Activated CD4-positive, alpha-beta T cell treated with anti-CD3 and anti-CD28 coated beads for 24 hours (primary cell): ENCODE results near the gene ASNS.
"Not testable (repeated sequence)": the region's sequence is repeated elsewhere in the genome, so short reads cannot be mapped to it uniquely, and the experiment has no call there.

Source experiments
- DNase-seq, 2 donors: peaks; one replicate each; pipeline ENCODE4 v3.0.0-alpha.2; 2020; ENCODE audit warnings: low read depth in 2 of 2

The ASNS gene, protein sequence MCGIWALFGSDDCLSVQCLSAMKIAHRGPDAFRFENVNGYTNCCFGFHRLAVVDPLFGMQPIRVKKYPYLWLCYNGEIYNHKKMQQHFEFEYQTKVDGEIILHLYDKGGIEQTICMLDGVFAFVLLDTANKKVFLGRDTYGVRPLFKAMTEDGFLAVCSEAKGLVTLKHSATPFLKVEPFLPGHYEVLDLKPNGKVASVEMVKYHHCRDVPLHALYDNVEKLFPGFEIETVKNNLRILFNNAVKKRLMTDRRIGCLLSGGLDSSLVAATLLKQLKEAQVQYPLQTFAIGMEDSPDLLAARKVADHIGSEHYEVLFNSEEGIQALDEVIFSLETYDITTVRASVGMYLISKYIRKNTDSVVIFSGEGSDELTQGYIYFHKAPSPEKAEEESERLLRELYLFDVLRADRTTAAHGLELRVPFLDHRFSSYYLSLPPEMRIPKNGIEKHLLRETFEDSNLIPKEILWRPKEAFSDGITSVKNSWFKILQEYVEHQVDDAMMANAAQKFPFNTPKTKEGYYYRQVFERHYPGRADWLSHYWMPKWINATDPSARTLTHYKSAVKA

DNA sequence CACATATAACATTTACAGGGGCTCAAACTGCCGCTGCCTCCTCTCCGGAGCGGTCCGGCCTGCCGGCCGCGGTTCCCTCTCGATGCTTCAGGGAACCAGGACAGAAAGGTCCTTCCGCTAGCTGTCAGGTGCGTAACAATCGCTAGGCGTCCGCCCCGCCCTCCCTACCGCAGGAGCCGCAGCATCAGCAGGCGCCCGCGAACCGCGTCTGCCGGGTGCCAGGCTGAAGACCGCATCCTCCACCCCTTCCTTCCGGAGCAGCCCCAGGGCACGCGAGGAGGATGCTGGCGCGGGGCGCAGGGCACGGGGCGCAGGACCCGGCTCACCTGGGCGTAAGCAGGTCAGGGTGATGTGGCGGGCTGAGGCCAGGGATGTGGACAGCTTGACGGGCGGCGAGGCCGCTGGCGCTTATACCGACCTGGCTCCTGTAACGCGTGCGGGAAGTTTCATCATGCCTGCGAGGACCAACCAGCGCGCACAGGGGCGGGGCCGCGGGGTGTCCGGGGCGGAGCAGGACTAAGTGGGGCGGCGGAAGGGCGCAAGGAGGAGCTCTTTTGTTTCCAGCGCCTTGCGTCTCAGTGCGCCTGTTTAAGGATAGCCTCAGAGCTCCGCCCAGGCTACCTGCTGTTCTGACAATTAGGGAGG is at the start of gene ASNS:
TSS of gene ASNS (minus strand) at position 384 of the 645 bp plus-strand sequence. CDS start 3,252 bp downstream, outside the sequence.
- peak; percentile 89 to 93 for DNase-seq

DNA sequence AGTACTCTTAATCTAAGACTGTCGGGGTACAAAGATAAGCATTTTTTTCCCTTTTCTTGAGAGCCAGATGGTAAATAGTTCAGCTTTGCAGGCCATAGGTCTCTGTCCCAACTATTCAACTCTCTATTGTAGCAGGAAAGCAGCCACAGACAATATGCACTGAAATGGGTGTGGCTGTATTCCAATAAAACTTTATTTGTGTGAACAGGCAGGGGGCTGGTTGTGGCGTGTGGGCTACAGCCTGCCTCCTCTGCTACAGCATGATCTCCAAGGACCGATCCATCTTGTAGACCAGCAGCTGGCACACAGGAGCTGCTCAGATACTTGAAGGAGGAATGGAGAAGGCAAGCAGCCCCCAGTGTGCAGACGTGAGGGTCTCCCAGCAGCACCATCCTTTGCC is 49.0 kb upstream of the ASNS start:
- DNase-seq = not testable (repeated sequence)

DNA sequence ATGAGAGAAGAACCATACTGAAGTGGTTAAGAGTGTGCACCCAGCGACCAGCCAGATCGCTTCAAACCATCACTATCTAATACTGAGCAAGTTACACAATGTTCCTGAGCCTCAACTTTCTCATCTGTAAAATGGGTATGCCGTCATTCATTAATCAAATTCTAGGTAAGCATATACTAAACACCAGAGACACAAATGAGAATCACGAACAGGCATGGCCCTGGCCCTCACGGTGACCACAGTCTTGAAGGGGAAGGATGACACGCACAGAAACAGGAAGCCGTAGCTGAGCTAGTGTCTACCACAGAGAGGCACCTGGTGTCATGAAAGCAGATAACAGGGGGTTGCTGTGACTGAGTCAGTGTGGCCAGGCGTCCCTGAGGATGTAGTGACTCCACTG is 43.1 kb upstream of the ASNS start:
- not testable (repeated sequence) for DNase-seq

DNA sequence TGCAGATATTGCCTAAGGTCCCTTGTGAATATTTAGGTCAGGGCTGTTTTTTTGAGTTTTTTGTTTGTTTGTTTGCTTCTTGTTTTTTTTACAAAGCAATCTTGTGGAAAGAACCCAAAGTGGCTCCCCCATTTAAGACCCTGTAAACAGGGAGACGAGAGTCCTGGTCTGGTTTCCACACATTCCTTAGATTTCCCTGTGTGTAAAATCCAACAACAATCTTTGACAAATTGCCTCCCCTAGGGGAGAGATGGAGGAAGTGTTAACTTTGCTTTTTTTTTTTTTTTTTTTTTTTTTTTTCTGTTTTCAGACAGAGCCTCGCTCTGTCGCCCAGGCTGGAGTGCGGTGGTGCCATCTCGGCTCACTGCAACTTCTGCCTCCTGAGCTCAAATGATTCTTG is 40.1 kb upstream of the ASNS start:
- not testable (repeated sequence) for DNase-seq

DNA sequence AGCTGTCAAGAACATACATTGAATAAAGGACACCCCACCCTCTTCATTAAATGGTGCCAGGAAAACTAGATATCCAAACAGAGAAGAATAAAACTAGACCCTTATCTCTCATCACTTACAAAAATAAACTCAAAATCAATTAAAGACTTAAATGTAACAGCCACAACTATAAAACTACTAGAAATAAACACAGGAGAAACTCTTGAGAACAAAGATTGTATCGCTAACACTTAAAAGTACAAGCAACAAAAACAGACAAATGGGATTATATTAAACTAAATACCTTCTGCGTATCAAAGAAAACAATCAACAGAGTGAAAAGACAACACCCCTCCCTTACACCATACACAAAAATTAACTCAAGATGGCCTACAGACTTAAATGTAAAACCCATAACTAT is 24.7 kb upstream of the ASNS start:
- DNase-seq = not testable (repeated sequence)

DNA sequence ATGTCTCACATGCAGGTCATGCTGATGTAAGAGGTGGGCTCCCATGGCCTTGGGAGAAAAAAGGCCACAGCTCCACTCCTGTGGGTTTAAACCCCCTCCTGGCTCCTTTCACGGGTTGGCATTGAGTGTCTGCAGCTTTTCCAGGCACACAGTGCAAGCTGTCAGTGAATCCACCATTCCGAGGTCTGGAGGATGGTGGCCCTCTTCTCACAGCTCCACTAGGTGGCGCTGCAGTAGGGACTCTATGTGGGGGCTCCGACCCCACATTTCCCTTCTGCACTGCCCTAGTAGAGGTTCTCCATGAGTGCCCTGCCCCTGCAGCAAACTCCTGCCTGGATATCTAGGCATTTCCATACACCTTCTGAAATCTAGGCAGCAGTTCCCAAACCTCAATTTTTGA is 19.5 kb upstream of the ASNS start:
- DNase-seq = not testable (repeated sequence)

DNA sequence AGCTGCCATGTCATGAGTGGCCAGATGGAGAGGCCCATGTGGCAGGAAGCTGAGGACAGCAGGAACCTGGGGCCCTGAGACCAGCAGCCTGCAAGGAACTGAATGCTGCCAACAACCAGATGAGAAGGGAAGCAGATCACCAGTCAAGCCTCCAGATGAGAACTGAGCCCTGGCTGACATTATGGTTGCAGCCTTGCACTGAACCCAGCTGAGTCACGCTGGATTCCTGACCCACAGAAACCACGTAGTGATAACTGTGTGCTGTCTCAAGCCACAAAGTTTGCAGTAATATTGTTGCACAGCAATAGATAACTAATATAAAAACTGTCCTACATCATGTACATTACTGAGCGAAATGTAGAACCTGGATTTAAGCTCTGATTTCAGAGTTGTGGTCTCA is 7.3 kb upstream of the ASNS start:
- not testable (repeated sequence) for DNase-seq

DNA sequence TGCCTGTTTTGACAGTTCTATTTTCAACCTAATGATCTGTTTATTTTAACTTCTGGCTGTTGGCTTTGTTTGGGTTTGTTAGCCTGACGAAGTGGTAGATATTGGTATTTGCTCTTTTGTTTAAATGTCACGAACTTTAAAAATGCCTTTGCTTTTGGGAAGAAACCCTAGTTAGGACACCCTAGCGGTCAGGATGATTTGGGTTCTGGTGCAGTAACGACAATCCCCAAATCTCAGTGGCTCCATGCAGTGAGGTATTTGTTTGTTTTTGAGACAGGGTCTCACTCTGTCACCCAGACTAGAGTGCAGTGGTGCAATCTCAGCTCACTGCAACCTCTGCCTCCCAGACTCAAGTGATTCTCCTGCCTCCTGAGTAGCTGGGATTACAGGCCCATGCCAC is 2.7 kb upstream of the ASNS start:
- DNase-seq = not testable (repeated sequence)

DNA sequence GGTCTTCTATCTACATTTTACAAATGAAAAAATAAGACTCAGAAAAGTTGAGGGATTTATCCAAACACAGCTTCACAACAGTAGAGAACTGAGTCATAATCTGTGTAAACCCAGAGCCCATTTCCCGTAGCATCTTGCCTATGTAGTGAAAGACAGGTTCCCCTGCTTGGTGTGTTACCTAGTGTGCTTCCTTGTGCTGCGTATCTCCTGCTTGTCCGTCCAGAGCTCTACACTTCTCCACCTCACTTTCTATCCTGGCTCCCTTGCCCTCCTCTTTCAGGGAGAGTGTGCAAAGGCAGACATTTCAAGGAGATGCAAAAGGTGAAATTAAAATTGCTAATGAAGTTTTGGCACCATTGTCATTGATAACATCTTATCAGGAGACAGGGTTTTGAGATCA is 1.4 kb upstream of the ASNS start:
- DNase-seq = no peak

DNA sequence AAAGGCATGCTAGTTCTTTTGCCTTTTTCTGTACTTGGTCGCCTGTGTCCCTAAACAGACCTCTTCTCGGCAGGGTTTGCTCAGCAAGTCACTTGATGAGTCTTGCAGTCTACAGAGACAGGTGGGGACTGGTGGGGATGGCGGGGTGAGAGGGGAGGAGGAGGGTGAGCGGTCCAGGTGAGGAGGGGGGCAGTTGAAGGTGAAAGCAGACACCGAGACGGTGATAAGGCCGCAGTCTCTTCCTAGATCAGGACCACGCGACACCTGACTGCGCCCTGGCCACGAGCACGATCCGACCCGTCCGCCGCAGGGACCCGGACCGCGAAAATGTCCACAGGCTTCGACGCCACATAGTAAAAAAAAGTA is 566 bp downstream of the ASNS start:
- DNase-seq = peak; percentile 8 to 23

DNA sequence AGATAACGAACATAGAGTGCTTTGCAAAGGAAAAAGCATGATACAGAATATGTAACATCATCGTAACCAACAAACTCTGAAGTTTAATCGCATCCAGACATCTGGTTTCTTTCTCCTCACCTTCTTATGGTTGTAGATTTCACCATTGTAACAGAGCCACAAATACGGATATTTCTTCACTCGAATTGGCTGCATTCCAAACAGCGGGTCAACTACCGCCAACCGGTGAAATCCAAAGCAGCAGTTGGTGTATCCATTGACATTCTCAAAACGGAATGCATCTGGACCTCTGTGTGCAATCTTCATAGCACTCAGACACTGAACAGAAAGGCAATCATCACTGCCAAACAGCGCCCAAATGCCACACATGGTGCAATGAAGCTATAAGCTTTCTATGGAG is 3.4 kb downstream of the ASNS start:
- DNase-seq = no peak

DNA sequence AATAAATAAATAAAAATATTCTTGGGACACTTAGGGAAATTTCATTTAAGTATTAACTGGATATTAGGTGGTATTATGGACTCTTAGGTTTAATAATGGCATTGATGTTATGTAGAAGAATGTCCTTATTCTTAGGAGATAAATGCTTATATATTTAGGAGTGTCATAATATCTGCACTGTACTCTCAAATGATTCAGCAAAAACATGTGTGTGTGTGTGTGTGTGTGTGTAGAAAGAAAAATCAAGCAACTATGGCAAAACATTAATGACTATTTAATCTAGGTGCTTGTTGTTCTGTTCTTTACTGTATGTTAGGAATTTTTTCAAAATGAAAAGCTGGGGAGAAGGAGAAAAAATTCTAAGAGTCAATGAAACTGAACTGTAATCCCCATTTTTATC is 3.9 kb downstream of the ASNS start:
- DNase-seq = no peak

DNA sequence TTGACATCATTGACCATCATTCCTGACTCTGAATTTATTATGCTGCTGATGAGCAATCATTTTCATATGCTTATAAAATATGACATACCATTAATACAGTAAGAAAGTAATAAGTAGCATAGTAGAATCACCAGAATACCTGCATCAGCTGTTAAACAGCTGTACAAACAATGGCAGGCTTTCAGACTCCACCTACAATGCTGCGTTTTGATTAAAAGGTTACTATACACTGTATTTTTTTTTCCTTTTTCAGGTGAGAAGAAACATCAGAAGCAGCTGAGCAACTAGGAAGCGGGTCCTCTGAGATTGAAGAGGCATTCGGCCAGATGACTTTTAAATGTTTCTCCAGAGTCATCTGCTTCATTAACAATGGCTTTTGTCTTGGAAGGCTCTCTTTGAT is 7.1 kb downstream of the ASNS start:
- no peak for DNase-seq

DNA sequence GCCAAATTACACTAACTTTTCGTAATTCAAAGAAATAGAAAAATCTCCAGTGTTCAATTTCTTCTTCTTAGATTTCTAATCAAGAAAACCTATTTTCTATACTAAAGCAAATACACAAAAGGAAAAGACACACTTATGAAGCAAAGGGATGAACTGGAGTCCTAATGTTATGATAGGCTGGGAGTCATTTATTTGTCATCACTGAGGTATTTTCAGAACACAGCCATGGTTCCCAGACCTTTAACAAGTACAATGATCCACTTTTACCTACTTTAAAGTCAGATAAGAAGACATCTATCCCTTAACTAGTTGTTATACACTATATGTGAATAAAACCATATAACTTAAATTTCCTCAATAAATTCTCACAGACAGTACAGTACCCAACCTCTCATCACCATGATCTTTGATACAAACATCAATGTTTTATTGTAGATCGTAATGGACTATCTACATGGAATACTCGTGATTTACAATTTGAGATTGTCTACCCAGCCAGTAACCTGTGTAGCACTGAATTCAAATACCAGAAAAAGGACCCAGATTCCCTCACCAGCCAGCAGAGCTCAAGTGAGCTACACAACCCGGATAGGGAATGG is 12.5 kb downstream of the ASNS start:
- no peak for DNase-seq

DNA sequence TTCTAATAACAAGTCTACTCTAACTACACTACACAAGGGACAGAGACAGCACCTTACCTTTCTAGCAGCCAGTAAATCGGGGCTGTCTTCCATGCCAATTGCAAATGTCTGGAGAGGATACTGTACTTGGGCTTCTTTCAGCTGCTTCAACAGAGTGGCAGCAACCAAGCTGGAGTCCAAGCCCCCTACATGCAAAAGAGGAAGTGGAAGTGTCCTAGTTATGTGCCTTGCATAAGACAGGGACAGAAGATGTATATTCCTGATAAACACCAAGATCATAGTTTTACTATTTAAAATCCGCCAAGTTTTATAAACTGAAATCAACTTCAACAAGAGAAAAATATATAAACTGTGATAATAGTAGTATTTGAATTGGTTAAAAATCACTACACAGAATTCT is 14.0 kb downstream of the ASNS start:
- no peak for DNase-seq

DNA sequence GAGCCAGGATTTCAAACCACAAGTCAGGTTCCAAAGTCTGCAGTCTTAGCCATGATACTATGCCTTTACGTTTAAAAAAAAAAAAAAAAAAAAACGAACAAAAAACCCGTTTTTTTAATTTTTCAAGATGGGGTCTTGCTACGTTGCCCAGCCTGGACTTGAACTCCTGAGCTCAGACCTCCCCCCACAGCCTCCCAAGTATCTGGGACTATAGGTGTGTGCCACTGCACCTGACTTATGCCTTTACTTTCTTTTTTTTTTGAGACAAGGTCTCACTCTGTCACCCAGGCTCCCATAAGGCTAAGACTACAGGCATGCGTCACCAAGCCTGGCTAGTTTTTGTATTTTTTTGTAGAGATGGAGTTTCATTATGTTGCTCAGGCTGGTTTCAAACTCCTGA is 14.7 kb downstream of the ASNS start:
- DNase-seq = no peak

DNA sequence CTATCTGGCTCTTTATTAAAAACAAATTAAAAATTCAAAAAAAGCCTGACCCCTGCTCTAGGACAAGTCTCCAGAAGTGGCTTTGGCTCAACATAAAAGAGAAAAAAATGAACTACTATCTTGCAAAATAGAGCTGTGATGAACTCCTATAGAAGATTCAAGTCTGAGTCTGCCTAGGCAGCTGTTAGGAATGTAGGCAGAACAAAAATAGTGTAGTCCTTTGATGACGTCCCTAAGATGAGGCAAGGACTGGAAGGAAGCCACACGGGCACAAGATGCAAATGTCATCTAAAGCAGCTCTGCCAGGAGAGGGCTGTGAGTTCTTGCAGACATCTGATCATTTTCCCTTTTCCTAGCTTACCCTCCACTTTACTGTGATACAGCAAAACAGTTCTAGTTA is 20.5 kb downstream of the ASNS start:
- DNase-seq = no peak

DNA sequence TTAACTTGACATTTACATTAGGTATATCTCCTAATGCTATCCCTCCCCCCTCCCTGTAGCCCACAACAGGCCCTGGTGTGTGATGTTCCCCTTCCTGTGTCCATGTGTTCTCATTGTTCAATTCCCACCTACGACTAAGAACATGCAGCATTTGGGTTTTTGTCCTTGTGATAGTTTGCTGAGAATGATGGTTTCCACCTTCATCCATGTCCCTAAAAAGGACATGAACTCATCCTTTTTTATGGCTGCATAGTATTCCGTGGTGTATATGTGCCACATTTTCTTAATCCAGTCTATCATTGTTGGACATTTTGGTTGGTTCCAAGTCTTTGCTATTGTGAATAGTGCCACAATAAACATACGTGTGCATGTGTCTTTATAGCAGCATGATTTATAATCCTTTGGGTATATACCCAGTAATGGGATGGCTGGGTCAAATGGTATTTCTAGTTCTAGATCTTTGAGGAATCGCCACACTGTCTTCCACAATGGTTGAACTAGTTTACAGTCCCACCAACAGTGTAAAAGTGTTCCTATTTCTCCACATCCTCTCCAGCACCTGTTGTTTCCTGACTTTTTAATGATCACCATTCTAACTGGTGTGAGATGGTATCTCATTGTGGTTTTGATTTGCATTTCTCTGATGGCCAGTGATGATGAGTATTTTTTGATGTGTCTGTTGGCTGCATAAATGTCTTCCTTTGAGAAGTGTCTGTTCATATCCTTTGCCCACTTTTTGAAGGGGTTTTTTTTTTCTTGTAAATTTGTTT is 21.8 kb downstream of the ASNS start:
- DNase-seq = not testable (repeated sequence)

DNA sequence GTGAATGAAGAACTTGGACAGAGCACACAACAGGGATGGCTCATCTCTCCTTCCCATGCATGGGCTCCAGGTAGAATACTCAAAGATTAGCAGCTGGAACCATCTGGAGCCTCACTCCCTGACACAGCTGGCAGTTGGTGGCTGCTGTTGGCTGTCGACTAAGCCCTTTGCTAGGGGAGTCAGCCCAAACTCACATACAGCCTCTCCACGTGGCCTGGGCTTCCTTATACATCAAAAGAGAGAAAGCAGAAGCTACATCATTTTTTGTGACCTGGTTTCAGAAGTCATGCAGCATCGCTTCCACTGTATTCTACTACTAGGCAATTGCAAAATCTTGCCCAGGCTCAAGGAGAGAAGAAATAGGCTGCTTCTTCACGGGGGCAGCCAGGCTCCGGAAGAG is 24.4 kb downstream of the ASNS start:
- DNase-seq = no peak

DNA sequence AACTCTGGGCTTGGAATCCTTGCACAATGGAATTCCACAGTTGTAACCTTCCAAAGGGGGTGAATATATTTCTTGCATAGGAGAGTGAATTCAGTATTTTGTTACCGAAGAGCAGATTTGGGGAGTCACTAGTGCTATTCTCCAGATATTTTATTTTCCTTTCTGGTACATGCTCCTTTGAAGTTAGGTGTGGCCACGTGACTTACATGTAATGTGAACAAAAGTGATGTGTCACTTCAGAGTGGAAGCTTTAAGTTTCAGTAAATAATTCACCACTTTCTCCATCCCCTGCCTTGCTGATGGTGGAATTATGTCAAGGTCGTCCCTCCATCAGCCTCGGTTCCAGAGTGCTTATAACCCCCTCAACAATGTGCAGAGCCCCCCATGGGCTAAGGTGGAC is 25.3 kb downstream of the ASNS start:
- no peak for DNase-seq

DNA sequence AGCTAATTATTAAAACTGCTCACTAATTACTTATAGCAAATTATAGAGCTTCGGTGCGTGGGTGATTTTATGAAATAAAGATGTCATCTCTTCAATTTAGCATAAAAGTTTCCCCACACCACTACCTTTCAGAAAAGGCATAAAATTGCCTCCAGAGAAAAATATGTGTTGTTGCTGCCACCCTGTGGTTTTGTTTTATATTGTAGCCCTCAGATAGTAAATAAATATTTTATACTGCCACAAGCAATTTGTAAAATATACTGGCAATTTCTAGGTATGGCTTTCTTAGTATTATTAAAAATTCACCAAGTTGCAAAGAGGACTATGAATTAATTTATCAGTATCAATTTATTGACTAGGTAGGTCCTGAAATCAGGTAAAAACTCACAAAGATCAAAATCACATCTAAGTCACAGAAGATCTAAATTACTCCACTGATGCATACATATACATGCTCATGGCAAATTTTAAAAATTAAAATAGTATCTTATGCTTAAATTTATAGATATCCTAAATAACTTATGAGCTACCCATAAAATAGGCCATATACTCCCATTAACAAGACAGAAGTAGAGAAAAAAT is 26.5 kb downstream of the ASNS start:
- no peak for DNase-seq

DNA sequence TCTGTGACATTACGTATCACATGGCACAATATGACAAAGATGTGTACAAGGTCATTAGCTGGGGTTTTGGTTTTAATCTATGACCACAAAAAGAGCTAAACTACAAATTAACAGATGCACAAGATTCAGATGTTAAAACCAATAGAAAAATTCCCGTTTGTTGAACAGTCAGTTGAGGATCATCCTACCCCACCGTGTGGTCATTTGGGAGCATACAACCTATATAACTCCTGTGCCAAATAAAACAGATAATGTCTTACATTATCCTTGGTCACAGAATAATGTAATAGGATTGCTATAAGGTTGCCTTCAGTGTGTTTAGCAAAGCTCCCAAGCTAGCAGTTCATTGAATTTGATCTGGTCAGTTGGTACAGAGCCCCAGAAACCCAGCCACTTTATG is 28.2 kb downstream of the ASNS start:
- no peak for DNase-seq
